Measurements from ENCODE around the gene INTS1.
A peak's percentile ranks its signal among the peaks of the same experiment; 100 is the strongest.
"Not testable (repeated sequence)": the region's sequence is repeated elsewhere in the genome, so short reads cannot be mapped to it uniquely, and the experiment has no call there.

Gene INTS1

DNA sequence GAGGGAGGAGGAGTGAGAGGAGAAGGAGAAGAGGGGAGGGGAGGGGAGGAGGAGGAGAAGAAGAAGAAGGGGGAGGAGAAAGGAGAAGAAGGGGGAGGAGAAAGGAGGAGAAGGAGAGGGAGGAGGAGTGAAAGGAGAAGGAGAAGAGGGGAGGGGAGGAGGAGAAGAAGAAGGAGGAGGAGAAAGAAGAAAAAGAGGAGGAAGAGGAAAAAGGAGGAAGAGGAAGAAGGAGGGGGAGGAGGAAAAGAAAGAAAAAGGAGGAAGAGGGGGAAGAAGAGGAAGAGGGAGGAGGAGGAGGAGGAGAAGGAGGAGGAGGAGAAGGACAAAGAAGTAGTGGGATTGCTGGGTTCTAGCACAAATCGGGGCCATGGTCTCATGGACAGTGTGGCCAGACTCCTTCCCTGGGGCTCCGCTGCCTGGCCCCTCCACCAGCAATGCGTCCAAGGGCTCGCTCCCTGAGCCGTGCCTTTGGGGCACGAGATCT is 22.1 kb upstream of the INTS1 start:
- H3K4me3 ChIP-seq (ENCODE audit: control insufficient read depth, low read depth, low read length), result peak overlapping the region; percentile 27
- peak; percentile 68 for DNase-seq (ENCODE audit: low read depth)
- TF ChIP-seq, protein P1, sequence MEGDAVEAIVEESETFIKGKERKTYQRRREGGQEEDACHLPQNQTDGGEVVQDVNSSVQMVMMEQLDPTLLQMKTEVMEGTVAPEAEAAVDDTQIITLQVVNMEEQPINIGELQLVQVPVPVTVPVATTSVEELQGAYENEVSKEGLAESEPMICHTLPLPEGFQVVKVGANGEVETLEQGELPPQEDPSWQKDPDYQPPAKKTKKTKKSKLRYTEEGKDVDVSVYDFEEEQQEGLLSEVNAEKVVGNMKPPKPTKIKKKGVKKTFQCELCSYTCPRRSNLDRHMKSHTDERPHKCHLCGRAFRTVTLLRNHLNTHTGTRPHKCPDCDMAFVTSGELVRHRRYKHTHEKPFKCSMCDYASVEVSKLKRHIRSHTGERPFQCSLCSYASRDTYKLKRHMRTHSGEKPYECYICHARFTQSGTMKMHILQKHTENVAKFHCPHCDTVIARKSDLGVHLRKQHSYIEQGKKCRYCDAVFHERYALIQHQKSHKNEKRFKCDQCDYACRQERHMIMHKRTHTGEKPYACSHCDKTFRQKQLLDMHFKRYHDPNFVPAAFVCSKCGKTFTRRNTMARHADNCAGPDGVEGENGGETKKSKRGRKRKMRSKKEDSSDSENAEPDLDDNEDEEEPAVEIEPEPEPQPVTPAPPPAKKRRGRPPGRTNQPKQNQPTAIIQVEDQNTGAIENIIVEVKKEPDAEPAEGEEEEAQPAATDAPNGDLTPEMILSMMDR (conservative IDR thresholded peaks at IDR 0.05; ENCODE audit: control insufficient read depth, insufficient read depth, low read depth, low read length), result no peak

DNA sequence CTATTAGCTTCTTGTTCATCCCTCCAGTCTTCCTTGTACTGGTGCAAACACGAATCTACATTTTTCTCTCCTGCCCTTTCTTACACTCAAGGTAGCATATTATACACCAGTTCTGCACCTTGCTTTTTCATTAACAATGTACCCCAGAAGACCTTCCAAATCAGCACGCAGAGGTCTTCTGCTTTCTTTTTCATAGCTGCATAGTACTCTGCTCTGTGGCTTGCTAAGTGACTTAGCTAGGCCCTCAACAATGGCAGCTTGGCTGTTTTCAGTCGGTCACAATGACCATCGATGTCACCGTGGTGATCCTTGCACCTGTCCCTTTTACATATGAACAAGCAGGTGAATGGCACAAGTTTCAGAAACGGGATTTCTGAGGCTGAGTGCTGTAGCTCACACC is 21.2 kb upstream of the INTS1 start:
- TF ChIP-seq, protein P1 (conservative IDR thresholded peaks at IDR 0.05; ENCODE audit: control insufficient read depth, insufficient read depth, low read depth, low read length), result no peak
- no peak for DNase-seq (ENCODE audit: low read depth)
- no peak overlapping the region for H3K4me3 ChIP-seq (ENCODE audit: control insufficient read depth, low read depth, low read length)

DNA sequence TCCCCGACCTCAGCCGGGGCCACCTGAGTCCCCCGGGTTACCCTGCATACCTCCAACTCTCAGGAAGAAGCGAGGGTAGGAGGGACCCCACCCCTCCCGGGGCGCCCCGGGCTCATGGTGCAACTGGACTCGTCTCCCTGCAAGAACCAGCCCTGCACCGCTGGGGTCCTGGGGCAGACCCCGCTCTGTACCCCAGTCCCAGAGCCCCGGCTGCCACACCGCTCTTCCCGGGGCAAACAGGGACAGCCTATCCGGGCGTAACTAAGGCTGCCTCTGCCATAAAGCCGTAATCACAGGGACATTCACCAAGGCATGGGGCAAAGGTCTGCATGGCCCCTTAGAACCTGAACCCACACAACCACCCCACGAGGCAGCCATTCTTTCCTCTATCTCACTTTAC is 19.7 kb upstream of the INTS1 start:
- no peak for DNase-seq (ENCODE audit: low read depth)
- TF ChIP-seq, protein P1 (conservative IDR thresholded peaks at IDR 0.05; ENCODE audit: control insufficient read depth, insufficient read depth, low read depth, low read length), result no peak
- H3K4me3 ChIP-seq (ENCODE audit: control insufficient read depth, low read depth, low read length), result no peak overlapping the region

DNA sequence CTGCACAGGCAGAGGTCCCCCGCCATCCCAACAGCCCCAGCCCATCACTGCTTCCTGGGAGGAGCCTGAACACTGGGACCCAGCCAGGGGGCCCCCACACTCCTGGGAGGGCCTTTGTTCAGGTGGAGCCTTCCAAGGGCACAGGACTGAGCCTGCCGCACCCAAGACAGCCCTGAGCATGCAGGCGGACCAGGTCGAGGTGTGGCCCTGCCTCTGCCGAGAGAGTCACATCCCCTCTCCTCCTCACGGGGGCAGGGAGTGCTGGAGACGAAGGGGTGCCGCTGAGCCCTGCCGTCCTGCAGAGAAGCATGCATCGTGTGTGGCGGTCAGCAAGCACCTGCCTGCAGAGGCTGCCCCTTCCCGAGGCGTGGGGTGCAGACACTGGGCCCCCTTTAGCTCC is 19.0 kb upstream of the INTS1 start:
- no peak for DNase-seq (ENCODE audit: low read depth)
- H3K4me3 ChIP-seq (ENCODE audit: control insufficient read depth, low read depth, low read length), result no peak overlapping the region
- TF ChIP-seq, protein P1 (conservative IDR thresholded peaks at IDR 0.05; ENCODE audit: control insufficient read depth, insufficient read depth, low read depth, low read length), result no peak

DNA sequence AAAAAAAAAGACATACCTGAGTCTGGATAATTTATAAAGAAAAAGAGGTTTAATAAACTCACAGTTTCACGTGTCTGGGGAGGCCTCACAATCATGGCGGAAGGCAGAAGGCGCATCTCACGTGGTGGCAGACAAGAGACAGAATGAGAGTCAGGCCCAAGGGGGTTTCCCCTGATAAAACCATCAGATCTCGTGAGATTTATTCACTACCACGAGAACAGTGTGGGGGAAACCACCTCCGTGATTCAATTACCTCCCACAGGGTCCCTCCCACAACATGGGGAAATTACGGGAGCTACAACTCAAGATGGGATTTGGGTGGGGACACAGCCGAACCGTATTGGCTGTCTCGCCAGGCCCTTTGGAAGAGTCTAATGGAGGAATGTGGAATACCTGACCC is 17.3 kb upstream of the INTS1 start:
- DNase-seq (ENCODE audit: low read depth), result no peak

DNA sequence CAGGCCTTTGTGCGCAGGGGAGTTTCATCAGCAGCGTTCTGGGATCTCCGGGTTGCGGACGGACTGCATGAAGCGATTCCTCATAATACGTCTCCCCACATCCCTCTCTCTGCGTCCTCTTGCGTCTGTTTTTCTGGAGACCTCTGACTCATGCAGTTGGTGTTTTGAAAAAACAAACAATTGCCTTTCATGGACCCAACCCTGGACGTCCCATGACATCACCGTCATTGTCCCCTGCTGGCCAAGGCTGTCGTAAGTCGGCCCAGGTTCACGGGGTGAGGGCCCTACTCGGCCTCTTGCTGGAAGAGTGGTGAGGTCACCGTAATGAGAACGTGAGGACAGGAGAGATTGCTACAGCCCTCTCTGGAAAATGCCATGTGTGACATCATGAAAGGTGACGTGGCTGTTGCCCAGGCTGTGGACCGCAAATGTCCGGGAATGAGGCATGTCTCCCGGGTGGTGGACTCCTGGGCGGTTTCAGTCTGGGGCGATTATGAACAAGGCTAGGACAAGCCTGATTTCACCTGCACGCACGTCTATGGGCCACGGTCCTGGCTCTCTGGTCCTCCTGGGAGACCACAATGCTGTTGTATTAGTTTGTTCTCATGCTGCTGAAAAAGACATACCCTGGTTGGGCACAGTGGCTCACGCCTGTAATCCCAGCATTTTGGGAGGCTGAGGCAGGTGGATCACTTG is 16.5 kb upstream of the INTS1 start:
- TF ChIP-seq, protein P1 (conservative IDR thresholded peaks at IDR 0.05; ENCODE audit: control insufficient read depth, insufficient read depth, low read depth, low read length), result no peak
- H3K4me3 ChIP-seq (ENCODE audit: control insufficient read depth, low read depth, low read length), result no peak overlapping the region
- peak; percentile 65 for DNase-seq (ENCODE audit: low read depth)

More for the DNA sequence above, 17.3 kb upstream of the INTS1 start:
- TF ChIP-seq, protein P1 (conservative IDR thresholded peaks at IDR 0.05; ENCODE audit: control insufficient read depth, insufficient read depth, low read depth, low read length), result no peak
- H3K4me3 ChIP-seq (ENCODE audit: control insufficient read depth, low read depth, low read length), result no peak overlapping the region

DNA sequence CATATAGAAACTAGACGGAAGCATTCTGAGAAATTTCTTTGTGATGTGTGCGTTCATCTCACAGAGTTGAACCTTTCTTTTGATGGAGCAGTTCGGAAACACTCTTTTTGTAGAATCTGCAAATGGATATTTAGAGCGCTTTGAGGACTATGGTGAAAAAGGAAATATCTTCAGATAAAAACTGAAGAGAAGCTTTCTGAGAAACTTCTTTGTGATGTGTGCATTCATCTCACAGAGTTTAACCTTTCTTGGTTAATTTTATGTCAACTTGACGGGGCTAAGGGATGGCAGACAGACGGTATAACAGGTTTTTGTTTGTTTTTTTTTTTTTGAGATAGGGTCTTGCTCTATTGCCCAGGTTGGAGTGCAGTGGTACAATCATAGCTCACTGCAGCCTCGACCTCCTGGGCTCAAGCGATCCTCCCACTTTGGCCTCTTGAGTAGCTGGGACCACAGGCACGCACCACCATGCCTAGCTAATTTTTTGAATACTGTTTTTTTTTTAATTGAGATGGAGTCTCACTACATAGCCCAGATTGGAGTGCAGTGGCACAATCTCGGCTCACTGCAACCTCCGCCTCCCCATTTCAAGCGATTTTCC is 15.2 kb upstream of the INTS1 start:
- H3K4me3 ChIP-seq (ENCODE audit: control insufficient read depth, low read depth, low read length); DNase-seq (ENCODE audit: low read depth): not testable (repeated sequence)
